HCT116 (cell line): Measurements from ENCODE around the gene ITPR1. TPM values are rescaled to one million over a fixed set of nuclear protein-coding genes. Genes with fewer than 3 reads are reported as not detected.

Source experiments
- ATAC-seq: fragments of 200-7000 bp; cut with Tn5 transposase; 2 replicates; pipeline ENCODE4 v1.9.1; 2020; ENCODE audit warnings: mild to moderate bottlenecking, moderate library complexity
- BruUV-seq: library from RNA; stranded (reverse); fragments of 400-500 nt; replicated peaks from 2 replicates; lab custom pipeline; 2021; lab: Mats Ljungman, UMichigan
- CTCF ChIA-PET: fragments of 300-600 bp; sonication (Branson Sonifier 250); formaldehyde crosslinking; loops from one replicate; lab custom pipeline; 2021; ENCODE audit warnings: antibody characterized with exemption; lab: Charles Lee
- POLR2A ChIA-PET: fragments of 300-600, 350-600 bp; sonication (Branson Sonifier 250); formaldehyde crosslinking; loops from one replicate; lab custom pipeline; 2021; ENCODE audit warnings: antibody characterized with exemption; lab: Charles Lee
- RAD21 ChIA-PET, 2 experiments: fragments of 300-600 bp; sonication (Branson Sonifier 250); formaldehyde crosslinking; loops; one replicate each; lab custom pipeline; 2023; ENCODE audit warnings: low total read pairs in 2 of 2; ENCODE audit not compliant: uncharacterized antibody in 2 of 2, unreplicated experiment in 2 of 2, low non-redundant PET in 1 of 2; lab: Charles Lee
- DNase-seq: peaks from one replicate; pipeline ENCODE4 v3.0.0-alpha.2; 2010; ENCODE audit warnings: low read depth, low spot score
- H2AFZ ChIP-seq: fragments of 200-600 bp; shearing (Covaris generic), sonication (generic); 2 replicates; pipeline ENCODE4 v1.6.1; 2017; ENCODE audit warnings: low read depth, mixed run types, mixed read lengths, antibody characterized with exemption, low read length; ENCODE audit not compliant: poor library complexity, severe bottlenecking
- H3K27ac ChIP-seq: 2 replicates; pipeline ENCODE4 v1.5.1; 2012; ENCODE audit warnings: low read depth, low read length
- H3K27me3 ChIP-seq: fragments of 200-600 bp; sonication (generic); 2 replicates; pipeline ENCODE4 v1.6.1; 2016; ENCODE audit warnings: mixed run types, low read length, mixed read lengths; ENCODE audit not compliant: insufficient read depth
- H3K36me3 ChIP-seq, 2 experiments: fragments of 200-500 bp in 1 of 2; fragments of 200-600 bp in 1 of 2; sonication (Bioruptor generic) in 1 of 2; sonication (generic) in 1 of 2; 2 replicates each; pipeline versions ENCODE4 v1.5.1 to v1.6.1; 2014 to 2016; ENCODE audit warnings: low read length in 2 of 2, inconsistent platforms in 1 of 2, mixed read lengths in 1 of 2, mixed run types in 1 of 2; ENCODE audit not compliant: insufficient read depth in 2 of 2, control insufficient read depth in 1 of 2
- H3K4me1 ChIP-seq, 2 experiments: fragments of 200-600 bp in 1 of 2; sonication (generic) in 1 of 2; 2 replicates each; pipeline versions ENCODE4 v1.5.1 to v1.6.1; 2012 to 2017; ENCODE audit warnings: low read length in 2 of 2, inconsistent platforms in 1 of 2, mild to moderate bottlenecking in 1 of 2, mixed read lengths in 1 of 2, mixed run types in 1 of 2, moderate library complexity in 1 of 2; ENCODE audit not compliant: insufficient read depth in 2 of 2, control insufficient read depth in 1 of 2
- H3K4me2 ChIP-seq: fragments of 200-600 bp; sonication (generic); 2 replicates; pipeline ENCODE4 v1.6.1; 2017; ENCODE audit warnings: mixed run types, low read length, mixed read lengths
- H3K4me3 ChIP-seq, 2 experiments: fragments of 200-600 bp in 1 of 2; sonication (generic) in 1 of 2; replicated peaks in 1 of 2; 2 replicates each; pipeline ENCODE4 v1.5.1; 2011 to 2016; ENCODE audit warnings: low read length in 2 of 2, control low read depth in 1 of 2, low read depth in 1 of 2, mild to moderate bottlenecking in 1 of 2, mixed read lengths in 1 of 2, mixed run types in 1 of 2
- H3K79me2 ChIP-seq: fragments of 200-600 bp; sonication (generic); 2 replicates; pipeline ENCODE4 v1.6.1; 2017; ENCODE audit warnings: mild to moderate bottlenecking, mixed run types, low read length, moderate library complexity, mixed read lengths; ENCODE audit not compliant: insufficient read depth
- H3K9ac ChIP-seq: fragments of 200-600 bp; sonication (generic); 2 replicates; pipeline ENCODE4 v1.6.1; 2016; ENCODE audit warnings: low read length, mixed read lengths
- H3K9me2 ChIP-seq: fragments of 200-600 bp; sonication (generic), shearing (Covaris generic); 2 replicates; pipeline ENCODE4 v1.6.1; 2017; ENCODE audit warnings: mixed run types, mild to moderate bottlenecking, moderate library complexity; ENCODE audit not compliant: insufficient read depth
- H3K9me3 ChIP-seq, 2 experiments: fragments of 200-500 bp in 1 of 2; fragments of 200-600 bp in 1 of 2; sonication (Bioruptor generic) in 1 of 2; sonication (generic) in 1 of 2; 2 replicates each; pipeline ENCODE4 v1.6.1; 2014 to 2017; ENCODE audit warnings: low read length in 2 of 2, mixed read lengths in 2 of 2, inconsistent platforms in 1 of 2, low read depth in 1 of 2, mild to moderate bottlenecking in 1 of 2, mixed run types in 1 of 2, moderate library complexity in 1 of 2; ENCODE audit not compliant: control insufficient read depth in 1 of 2, insufficient read depth in 1 of 2
- H4K20me1 ChIP-seq: fragments of 200-600 bp; sonication (generic), shearing (Covaris generic); 2 replicates; pipeline ENCODE4 v1.6.1; 2017; ENCODE audit warnings: mixed run types, mild to moderate bottlenecking, moderate library complexity; ENCODE audit not compliant: insufficient read depth
- ATF3 ChIP-seq: IDR thresholded peaks from 2 replicates; pipeline ENCODE4 v1.6.1; 2012
- CEBPB ChIP-seq: IDR thresholded peaks from 2 replicates; pipeline ENCODE4 v1.6.1; 2012; ENCODE audit warnings: low read depth
- EZH2 ChIP-seq: fragments of 200-600 bp; sonication (generic); IDR thresholded peaks from 2 replicates; pipeline ENCODE4 v1.6.1; 2017; ENCODE audit warnings: antibody characterized with exemption, mixed run types
- EZH2phosphoT487 ChIP-seq: fragments of 200-600 bp; IDR thresholded peaks from 2 replicates; pipeline ENCODE4 v1.6.1; 2018; ENCODE audit warnings: antibody characterized with exemption, borderline replicate concordance
- JUND ChIP-seq: IDR thresholded peaks from 2 replicates; pipeline ENCODE4 v1.6.1; 2012
- MAX ChIP-seq: IDR thresholded peaks from 2 replicates; pipeline ENCODE4 v1.6.1; 2012
- POLR2A ChIP-seq: IDR thresholded peaks from 2 replicates; pipeline ENCODE4 v1.7.0; 2011; ENCODE audit warnings: borderline replicate concordance; ENCODE audit not compliant: insufficient read depth, insufficient read length; ENCODE audit errors: extremely low read depth
- SP1 ChIP-seq: IDR thresholded peaks from 2 replicates; pipeline ENCODE4 v1.6.1; 2012; ENCODE audit warnings: low read depth
- TCF7L2 ChIP-seq: IDR thresholded peaks from 2 replicates; pipeline ENCODE4 v1.7.0; 2011; ENCODE audit warnings: borderline replicate concordance, inconsistent platforms; ENCODE audit not compliant: insufficient read depth, insufficient read length; ENCODE audit errors: extremely low read depth
- YY1 ChIP-seq: IDR thresholded peaks from 2 replicates; pipeline ENCODE4 v1.6.1; 2011; ENCODE audit warnings: low read length, low read depth, moderate library complexity, mild to moderate bottlenecking; ENCODE audit not compliant: insufficient replicate concordance; ENCODE audit errors: extremely low read depth
- ZBTB33 ChIP-seq: IDR thresholded peaks from 2 replicates; pipeline ENCODE4 v1.6.1; 2011; ENCODE audit warnings: mild to moderate bottlenecking, low read length, moderate library complexity; ENCODE audit not compliant: insufficient replicate concordance; ENCODE audit errors: extremely low read depth
- ZNF274 ChIP-seq: fragments of 200-500 bp; sonication (Bioruptor generic); IDR thresholded peaks from 2 replicates; pipeline ENCODE4 v1.6.1; 2014; ENCODE audit warnings: mild to moderate bottlenecking, low read depth, low read length, inconsistent platforms
- intact Hi-C: fragments of 100-400 bp; cut with micrococcal nuclease; formaldehyde crosslinking; loops from 2 replicates; pipeline ENCODE4 v1.10.0; 2022
- total RNA-seq: library from RNA; stranded (reverse); gene quantifications from one replicate; pipeline ENCODE4 v1.2.1, GENCODE V29; 2021; ENCODE audit not compliant: unreplicated experiment

Gene ITPR1
- total RNA-seq, 1 experiment from 2014 or later: 9.2 TPM

GRCh38 chr3:4887177-4887576 lies 394.0 kb downstream of the ITPR1 start:
- BruUV-seq: no TSS peak
- no peak overlapping the region for H2AFZ ChIP-seq
- H3K9me2 ChIP-seq: no peaks in the 10 kb centered on the region
- intact Hi-C loops: no loop called here
- POLR2A ChIA-PET: no interaction called here
- CTCF ChIA-PET: no interaction called here
- no peak overlapping the region for H3K27ac ChIP-seq
- no peaks in the 10 kb centered on the region for H3K79me2 ChIP-seq
- H3K4me2 ChIP-seq: no peak overlapping the region
- H3K36me3 ChIP-seq: no peaks in the 10 kb centered on the region
- H3K4me3 ChIP-seq: no peak overlapping the region
- H4K20me1 ChIP-seq: no peaks in the 10 kb centered on the region
- no peak for TF ChIP-seq YY1
- TF ChIP-seq EZH2phosphoT487: no peak
- TF ChIP-seq JUND: no peak
- TF ChIP-seq EZH2: no peak
- no peak for TF ChIP-seq ZNF274
- no peak for TF ChIP-seq TCF7L2
- TF ChIP-seq POLR2A: no peak
- TF ChIP-seq ATF3: no peak
- no peak for TF ChIP-seq MAX
- TF ChIP-seq SP1: no peak
- no peak for TF ChIP-seq ZBTB33
- no peak for TF ChIP-seq CEBPB
- no peak for DNase-seq
- no peak for ATAC-seq
- no peaks in the 10 kb centered on the region for H3K9me3 ChIP-seq
- H3K9ac ChIP-seq: no peak overlapping the region
- H3K4me1 ChIP-seq: no peaks in the 10 kb centered on the region
- RAD21 ChIA-PET: no interaction called here
- no peaks in the 10 kb centered on the region for H3K27me3 ChIP-seq
